ENCODE measurements around the gene PXDN.

Gene PXDN

DNA sequence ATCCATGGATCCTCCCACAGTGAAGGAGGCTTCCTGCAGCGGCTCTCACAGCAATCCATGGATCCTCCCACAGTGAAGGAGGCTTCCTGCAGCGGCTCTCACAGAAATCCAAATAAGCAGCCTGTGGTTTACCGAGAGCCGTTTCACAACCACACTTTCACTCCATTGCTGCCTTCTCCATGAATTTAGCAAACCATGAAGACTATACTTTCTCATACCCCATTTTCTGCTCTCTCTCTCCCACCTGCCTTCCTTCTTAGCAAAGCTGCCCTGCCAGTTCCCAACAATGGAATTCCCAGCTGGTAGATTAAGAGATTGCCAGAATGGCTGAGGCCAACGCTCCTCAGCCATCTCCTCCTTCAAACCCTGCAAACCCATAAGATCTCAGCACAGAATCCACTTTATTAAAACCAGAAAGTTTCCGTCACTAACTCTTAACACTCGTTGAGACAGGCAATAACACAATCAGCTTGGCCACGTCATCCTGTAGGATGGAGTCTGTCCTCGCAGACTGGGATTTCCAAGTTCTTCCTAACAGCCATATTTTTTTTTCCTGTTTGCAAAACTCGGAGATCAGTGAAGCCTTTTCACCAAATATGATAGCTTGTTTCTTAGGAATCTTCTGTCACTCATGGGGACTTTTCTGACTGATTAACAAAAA lies 162.2 kb downstream of the PXDN start:
- Histone ChIP-seq H3K4me3 (ENCODE audit: insufficient read length, low read depth) (no peak overlapping the region), H3K36me3 (ENCODE audit: insufficient read depth, insufficient read length, low read length) (no peaks in the 10 kb centered on the region), H3K9me3 (ENCODE audit: insufficient read depth, low read length) (no peaks in the 10 kb centered on the region), H3K27me3 (ENCODE audit: insufficient read depth, insufficient read length) (no peaks in the 10 kb centered on the region), H3K4me1 (ENCODE audit: insufficient read depth, insufficient read length) (peaks cover 2% of the 10 kb centered on the region), H3K9ac (ENCODE audit: insufficient read length, low read depth) (no peak overlapping the region)
- TF ChIP-seq YY1 (IDR thresholded peaks at IDR 0.05; ENCODE audit: insufficient read depth, insufficient read length) (no peak), SUZ12 (IDR thresholded peaks at IDR 0.05; ENCODE audit: extremely low read depth, insufficient read depth, insufficient read length) (no peak), ZNF274 (IDR thresholded peaks at IDR 0.05; ENCODE audit: low read depth, low read length) (no peak)
- no peak for DNase-seq (ENCODE audit: low read depth, low spot score)

Data from NT2/D1 (cell line).